HG03139 (cell line): ENCODE results near the gene SLC10A3.

Source experiments
- ATAC-seq: cut with Tn5 transposase; IDR thresholded peaks from one replicate; pipeline ENCODE4 v1.9.1; 2021; ENCODE audit not compliant: unreplicated experiment

SLC10A3 gene

GRCh38 chrX:154441984-154442707 lies 48.3 kb downstream of the SLC10A3 start:
- ATAC-seq, result no peak

- ATAC-seq, result no peak
Measured at GRCh38 chrX:154441564-154441963, 48.9 kb downstream of the SLC10A3 start.

DNA sequence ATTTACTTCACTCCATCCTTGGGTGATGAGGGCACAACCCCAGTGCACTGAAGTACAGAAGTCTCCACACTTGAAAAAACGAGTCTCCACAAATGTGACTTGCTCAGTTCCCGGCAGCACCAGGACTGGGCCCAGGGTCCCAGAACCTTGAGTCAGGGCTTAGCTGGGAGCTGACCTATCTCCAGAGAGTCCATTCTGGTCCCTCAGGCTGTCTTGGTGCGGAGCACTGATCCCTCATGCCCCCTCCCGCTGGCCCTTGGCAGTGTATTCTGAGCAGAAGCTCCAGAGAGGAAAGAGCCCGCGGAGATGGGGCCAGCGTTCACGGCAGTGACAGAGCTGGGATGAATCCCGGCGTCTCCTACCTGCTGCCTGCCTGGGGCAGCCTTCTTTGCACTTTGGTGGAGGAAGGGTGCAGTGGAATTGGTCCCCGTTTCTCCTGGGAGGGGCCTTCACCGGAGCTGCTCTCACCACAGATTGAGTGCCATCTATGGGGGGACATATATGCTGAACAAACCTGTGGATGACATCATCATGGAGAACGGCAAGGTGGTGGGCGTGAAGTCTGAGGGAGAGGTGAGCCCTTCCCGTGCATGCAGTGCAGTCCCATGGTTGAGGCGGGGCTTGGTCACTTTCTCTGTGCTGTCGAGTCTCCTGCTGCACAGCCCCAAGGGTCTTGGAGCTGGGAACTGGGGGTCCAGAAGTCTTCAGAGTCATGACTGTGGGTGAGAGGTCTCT lies 49.6 kb downstream of the SLC10A3 start:
- no peak for ATAC-seq

DNA sequence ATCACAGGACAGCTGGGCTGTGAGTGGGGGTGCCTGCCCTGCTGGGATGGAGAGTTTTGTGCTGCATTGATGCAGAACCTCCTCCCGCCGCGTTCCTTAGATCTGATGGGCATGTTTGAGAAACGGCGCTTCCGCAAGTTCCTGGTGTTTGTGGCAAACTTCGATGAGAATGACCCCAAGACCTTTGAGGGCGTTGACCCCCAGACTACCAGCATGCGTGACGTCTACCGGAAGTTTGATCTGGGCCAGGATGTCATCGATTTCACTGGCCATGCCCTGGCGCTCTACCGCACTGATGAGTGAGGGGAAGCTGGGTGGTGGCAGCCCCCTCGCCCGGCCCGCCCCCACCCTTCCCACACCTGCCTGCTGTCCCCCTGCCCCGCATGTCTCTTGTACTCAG lies 50.6 kb downstream of the SLC10A3 start:
- no peak for ATAC-seq

GRCh38 chrX:154437971-154438893 lies 52.2 kb downstream of the SLC10A3 start:
- no peak for ATAC-seq
